ENCODE measurements around the gene GTPBP1.
A peak's percentile ranks its signal among the peaks of the same experiment; 100 is the strongest.

Gene GTPBP1

GRCh38 chr22:38721551-38721950, 15.8 kb downstream of the GTPBP1 start:
- no peaks in the 10 kb centered on the region for H3K27me3 ChIP-seq (ENCODE audit: control insufficient read depth, low read length)
- peaks cover 3% of the 10 kb centered on the region; the same call in 1 of the 2 replicates for H3F3A ChIP-seq (ENCODE audit: control insufficient read depth, insufficient read depth)
- peaks cover 72% of the 10 kb centered on the region for H3K36me3 ChIP-seq (ENCODE audit: control insufficient read depth, low read length)
- no peaks in the 10 kb centered on the region for H3K9me3 ChIP-seq (ENCODE audit: control insufficient read depth, insufficient read depth, low read length)
- no peak overlapping the region for H3K27ac ChIP-seq (ENCODE audit: low read depth, low read length)
- H3K79me2 ChIP-seq (ENCODE audit: control insufficient read depth, low read length) = peaks cover under 1% of the 10 kb centered on the region; the same call in 1 of the 2 replicates
- no peak overlapping the region for H3K4me2 ChIP-seq (ENCODE audit: low read length)
- no peaks in the 10 kb centered on the region for H4K20me1 ChIP-seq (ENCODE audit: control insufficient read depth, insufficient read depth, low read depth, low read length)
- no peaks in the 10 kb centered on the region for H3K4me1 ChIP-seq (ENCODE audit: control insufficient read depth, low read length)
- no peaks in the 10 kb centered on the region for H3K9me2 ChIP-seq (replicated peaks; ENCODE audit: control insufficient read depth, low read length)
- no peak for TF ChIP-seq CTCF (IDR thresholded peaks at IDR 0.05; ENCODE audit: low read depth, low read length, poor library complexity, severe bottlenecking)
- no peak for TF ChIP-seq EZH2phosphoT487 (IDR thresholded peaks at IDR 0.05; ENCODE audit: borderline replicate concordance, low read length)
- H3K4me3 ChIP-seq (ENCODE audit: low read length) = no peak overlapping the region

- Histone ChIP-seq H3K36me3 (ENCODE audit: control insufficient read depth, low read length) (peaks cover 80% of the 10 kb centered on the region), H3K9me2 (replicated peaks; ENCODE audit: control insufficient read depth, low read length) (no peaks in the 10 kb centered on the region), H3K27me3 (ENCODE audit: control insufficient read depth, low read length) (no peaks in the 10 kb centered on the region), H3F3A (ENCODE audit: control insufficient read depth, insufficient read depth) (peaks cover 3% of the 10 kb centered on the region; the same call in 1 of the 2 replicates), H3K79me2 (ENCODE audit: control insufficient read depth, low read length) (no peaks in the 10 kb centered on the region), H3K4me1 (ENCODE audit: control insufficient read depth, low read length) (no peaks in the 10 kb centered on the region), H3K27ac (ENCODE audit: low read depth, low read length) (no peak overlapping the region), H3K4me2 (ENCODE audit: low read length) (no peak overlapping the region), H3K4me3 (ENCODE audit: low read length) (no peak overlapping the region), H3K9me3 (ENCODE audit: control insufficient read depth, insufficient read depth, low read length) (no peaks in the 10 kb centered on the region), H4K20me1 (ENCODE audit: control insufficient read depth, insufficient read depth, low read depth, low read length) (no peaks in the 10 kb centered on the region)
- no peak for TF ChIP-seq EZH2phosphoT487 (IDR thresholded peaks at IDR 0.05; ENCODE audit: borderline replicate concordance, low read length)
Measured at GRCh38 chr22:38724176-38724575, 18.4 kb downstream of the GTPBP1 start.

- peaks cover 85% of the 10 kb centered on the region for H3K36me3 ChIP-seq (ENCODE audit: control insufficient read depth, low read length)
- H3K4me3 ChIP-seq (ENCODE audit: low read length) = no peak overlapping the region
- H4K20me1 ChIP-seq (ENCODE audit: control insufficient read depth, insufficient read depth, low read depth, low read length) = no peaks in the 10 kb centered on the region
- H3K27me3 ChIP-seq (ENCODE audit: control insufficient read depth, low read length) = no peaks in the 10 kb centered on the region
- H3K9me2 ChIP-seq (replicated peaks; ENCODE audit: control insufficient read depth, low read length) = no peaks in the 10 kb centered on the region
- TF ChIP-seq CTCF (IDR thresholded peaks at IDR 0.05; ENCODE audit: low read depth, low read length, poor library complexity, severe bottlenecking) (peak; percentile 71), EZH2phosphoT487 (IDR thresholded peaks at IDR 0.05; ENCODE audit: borderline replicate concordance, low read length) (no peak)
- H3K4me1 ChIP-seq (ENCODE audit: control insufficient read depth, low read length) = no peaks in the 10 kb centered on the region
- no peak overlapping the region for H3K4me2 ChIP-seq (ENCODE audit: low read length)
- H3K27ac ChIP-seq (ENCODE audit: low read depth, low read length) = no peak overlapping the region
- no peaks in the 10 kb centered on the region for H3K9me3 ChIP-seq (ENCODE audit: control insufficient read depth, insufficient read depth, low read length)
- peaks cover 3% of the 10 kb centered on the region; the same call in 1 of the 2 replicates for H3F3A ChIP-seq (ENCODE audit: control insufficient read depth, insufficient read depth)
- H3K79me2 ChIP-seq (ENCODE audit: control insufficient read depth, low read length) = no peaks in the 10 kb centered on the region
Measured at GRCh38 chr22:38724926-38725571, 19.3 kb downstream of the GTPBP1 start.

- no peak overlapping the region for H3K4me3 ChIP-seq (ENCODE audit: low read length)
- no peaks in the 10 kb centered on the region for H4K20me1 ChIP-seq (ENCODE audit: control insufficient read depth, insufficient read depth, low read depth, low read length)
- H3K4me2 ChIP-seq (ENCODE audit: low read length) = no peak overlapping the region
- no peaks in the 10 kb centered on the region for H3K79me2 ChIP-seq (ENCODE audit: control insufficient read depth, low read length)
- TF ChIP-seq EZH2phosphoT487 (IDR thresholded peaks at IDR 0.05; ENCODE audit: borderline replicate concordance, low read length) = no peak
- TF ChIP-seq CTCF (IDR thresholded peaks at IDR 0.05; ENCODE audit: low read depth, low read length, poor library complexity, severe bottlenecking) = no peak
- H3K4me1 ChIP-seq (ENCODE audit: control insufficient read depth, low read length) = no peaks in the 10 kb centered on the region
- no peaks in the 10 kb centered on the region for H3K9me3 ChIP-seq (ENCODE audit: control insufficient read depth, insufficient read depth, low read length)
- H3K9me2 ChIP-seq (replicated peaks; ENCODE audit: control insufficient read depth, low read length) = no peaks in the 10 kb centered on the region
- no peaks in the 10 kb centered on the region for H3K27me3 ChIP-seq (ENCODE audit: control insufficient read depth, low read length)
- H3F3A ChIP-seq (ENCODE audit: control insufficient read depth, insufficient read depth) = peaks cover 3% of the 10 kb centered on the region; the same call in 1 of the 2 replicates
- H3K36me3 ChIP-seq (ENCODE audit: control insufficient read depth, low read length) = peaks cover 90% of the 10 kb centered on the region
- H3K27ac ChIP-seq (ENCODE audit: low read depth, low read length) = no peak overlapping the region
Measured at GRCh38 chr22:38725900-38726655, 20.3 kb downstream of the GTPBP1 start.
